Endodermal cell (in vitro differentiated cells): ENCODE measurements around the gene SMOC2. TPM values are rescaled to one million over a fixed set of nuclear protein-coding genes. Genes with fewer than 3 reads are reported as not detected.

Experiments used
- DNase-seq: peaks from one replicate; pipeline ENCODE4 v3.0.0-alpha.2; 2017
- H3K27ac ChIP-seq: 2 replicates; pipeline ENCODE4 v1.5.1; 2013; ENCODE audit warnings: mild to moderate bottlenecking, low read depth, low read length, moderate library complexity
- H3K27me3 ChIP-seq: 2 replicates; pipeline ENCODE4 v1.6.1; 2013; ENCODE audit warnings: mild to moderate bottlenecking, low read length, moderate library complexity; ENCODE audit not compliant: insufficient read depth, control insufficient read depth, poor library complexity, severe bottlenecking
- H3K36me3 ChIP-seq: 2 replicates; pipeline ENCODE4 v1.7.0; 2013; ENCODE audit warnings: mild to moderate bottlenecking, low read length, moderate library complexity; ENCODE audit not compliant: control insufficient read depth, insufficient read depth
- H3K4me1 ChIP-seq: one replicate; pipeline ENCODE4 v1.7.0; 2013; ENCODE audit warnings: low read length; ENCODE audit not compliant: control insufficient read depth, insufficient read depth
- H3K4me3 ChIP-seq: 2 replicates; pipeline ENCODE4 v1.5.1; 2013; ENCODE audit warnings: mild to moderate bottlenecking, low read length, moderate library complexity
- H3K9ac ChIP-seq: 2 replicates; pipeline ENCODE4 v1.6.1; 2013; ENCODE audit warnings: mild to moderate bottlenecking, low read length, moderate library complexity; ENCODE audit not compliant: poor library complexity, severe bottlenecking; ENCODE audit errors: extremely low read depth
- H3K9me3 ChIP-seq: 2 replicates; pipeline ENCODE4 v1.6.1; 2013; ENCODE audit warnings: mild to moderate bottlenecking, low read length, moderate library complexity; ENCODE audit not compliant: control insufficient read depth
- H3K27ac Mint-ChIP-seq: 2 replicates; pipeline ENCODE4 v1.8.0; 2020; ENCODE audit warnings: mixed read lengths
- H3K27me3 Mint-ChIP-seq: 2 replicates; pipeline ENCODE4 v1.8.0; 2021; ENCODE audit warnings: mild to moderate bottlenecking, mixed read lengths; ENCODE audit not compliant: insufficient read depth
- H3K36me3 Mint-ChIP-seq: 2 replicates; pipeline ENCODE4 v1.8.0; 2020; ENCODE audit warnings: low read depth, mixed read lengths
- H3K4me1 Mint-ChIP-seq: 2 replicates; pipeline ENCODE4 v1.8.0; 2020; ENCODE audit warnings: mixed read lengths
- H3K4me3 Mint-ChIP-seq: 2 replicates; pipeline ENCODE4 v1.8.0; 2020; ENCODE audit warnings: mild to moderate bottlenecking, moderate library complexity, mixed read lengths
- H3K9me3 Mint-ChIP-seq: 2 replicates; pipeline ENCODE4 v1.8.0; 2020; ENCODE audit warnings: mild to moderate bottlenecking, mixed read lengths
- CTCF ChIP-seq: fragments of 200-600 bp; sonication (generic); conservative IDR thresholded peaks from 2 replicates; pipeline ENCODE4 v1.5.0; 2021; ENCODE audit warnings: antibody characterized with exemption, mild to moderate bottlenecking
- WGBS, 2 experiments: methylation state at CpG; one replicate each; pipeline versions ENCODE4 v1.1.5 to v1.1.7; 2013; ENCODE audit warnings: missing lambda C conversion rate in 2 of 2, mixed read lengths in 1 of 2; ENCODE audit not compliant: insufficient coverage in 1 of 2, insufficient read length in 1 of 2; 5-methylcytosine and 5-hydroxymethylcytosine counted together
- total RNA-seq, 2 donors: library from RNA; stranded (reverse); fragmentation: NEBNext Ultra II Directional in 1 of 2; extraction: Animal tissue kit (Norgen Biotek cat#: 25700) in 1 of 2; gene quantifications; 2 replicates in 1 of 2; 3 replicates in 1 of 2; pipeline ENCODE4 v1.2.1, GENCODE V29; 2021

SMOC2 gene
- total RNA-seq, 2 donors from 2014 or later = 0.20 TPM; not detected in 1

- H3K27ac Mint-ChIP-seq = no peak overlapping the region
- H3K36me3 Mint-ChIP-seq = no peaks in the 10 kb centered on the region
- H3K9me3 ChIP-seq = no peaks in the 10 kb centered on the region
- H3K4me1 ChIP-seq = peaks cover 11% of the 10 kb centered on the region
- no peaks in the 10 kb centered on the region for H3K27me3 Mint-ChIP-seq
- H3K36me3 ChIP-seq = no peaks in the 10 kb centered on the region
- H3K9ac ChIP-seq = no peak overlapping the region
- peaks cover under 1% of the 10 kb centered on the region for H3K9me3 Mint-ChIP-seq
- H3K4me3 Mint-ChIP-seq = no peak overlapping the region
- H3K4me1 Mint-ChIP-seq = peaks cover 12% of the 10 kb centered on the region
- no peak for DNase-seq
- no peak for TF ChIP-seq CTCF
- H3K27ac ChIP-seq = no peak overlapping the region
- H3K4me3 ChIP-seq = no peak overlapping the region
- 88 to 89% methylated on average over 22 to 25 of the region's 25 CpGs for WGBS, 2 experiments
- no peaks in the 10 kb centered on the region for H3K27me3 ChIP-seq
These were observed 245.2 kb downstream of the SMOC2 start for GRCh38 chr6:168686029-168686738.

- Mint-ChIP-seq H3K9me3 (no peaks in the 10 kb centered on the region), H3K27me3 (no peaks in the 10 kb centered on the region), H3K4me3 (no peak overlapping the region), H3K36me3 (no peaks in the 10 kb centered on the region), H3K4me1 (peaks cover 12% of the 10 kb centered on the region), H3K27ac (no peak overlapping the region)
- 71 to 73% methylated on average over 6 to 14 of the region's 14 CpGs for WGBS, 2 experiments
- Histone ChIP-seq H3K27ac (no peak overlapping the region), H3K36me3 (no peaks in the 10 kb centered on the region), H3K4me3 (no peak overlapping the region), H3K4me1 (peaks cover 11% of the 10 kb centered on the region), H3K9me3 (no peaks in the 10 kb centered on the region), H3K27me3 (no peaks in the 10 kb centered on the region), H3K9ac (no peak overlapping the region)
- no peak for TF ChIP-seq CTCF
- DNase-seq = no peak
These were observed 246.1 kb downstream of the SMOC2 start for GRCh38 chr6:168686831-168687730.

- H3K4me3 ChIP-seq = no peak overlapping the region
- H3K36me3 Mint-ChIP-seq = no peaks in the 10 kb centered on the region
- WGBS, 2 experiments = 92 to 100% methylated on average over 4 to 7 of the region's 7 CpGs
These were observed 249.3 kb downstream of the SMOC2 start for GRCh38 chr6:168690271-168690670.

More at GRCh38 chr6:168690271-168690670, 249.3 kb downstream of the SMOC2 start:
- no peak overlapping the region for H3K4me3 Mint-ChIP-seq
- peaks cover 17% of the 10 kb centered on the region for H3K4me1 Mint-ChIP-seq
- Histone ChIP-seq H3K9ac (no peak overlapping the region), H3K9me3 (no peaks in the 10 kb centered on the region), H3K4me1 (peaks cover 11% of the 10 kb centered on the region), H3K27ac (no peak overlapping the region), H3K27me3 (no peaks in the 10 kb centered on the region), H3K36me3 (no peaks in the 10 kb centered on the region)
- no peaks in the 10 kb centered on the region for H3K9me3 Mint-ChIP-seq
- TF ChIP-seq CTCF = no peak
- no peak overlapping the region for H3K27ac Mint-ChIP-seq
- DNase-seq = no peak
- H3K27me3 Mint-ChIP-seq = no peaks in the 10 kb centered on the region
